Activated CD8-positive, alpha-beta T cell treated with anti-CD3 and anti-CD28 coated beads, Interleukin-2, amount 10 ng/mL, durations not matched to agents 7 days and 5 days (primary cell): ENCODE results near the gene RBM5. TPM values are rescaled to one million over a fixed set of nuclear protein-coding genes. Genes with fewer than 3 reads are reported as not detected.
A peak's percentile ranks its signal among the peaks of the same experiment; 100 is the strongest.

Experiments
- ATAC-seq: fragments of 150-1000 bp; cut with Tn5 transposase; one replicate; pipeline ENCODE4 v1.10.0; 2021; ENCODE audit warnings: moderate library complexity
- CTCF ChIA-PET: fragments of 350-600 bp; sonication (Branson Sonifier 250); formaldehyde crosslinking; loops from one replicate; lab custom pipeline; 2021; ENCODE audit warnings: antibody characterized with exemption; lab: Charles Lee
- POLR2A ChIA-PET: fragments of 350-600 bp; sonication (Branson Sonifier 250); formaldehyde crosslinking; loops from one replicate; lab custom pipeline; 2021; ENCODE audit warnings: antibody characterized with exemption; lab: Charles Lee
- DNase-seq: peaks from one replicate; pipeline ENCODE4 v3.0.0-alpha.2; 2020
- H3K27ac Mint-ChIP-seq: one replicate; pipeline ENCODE4 v1.8.0; 2021; ENCODE audit warnings: mild to moderate bottlenecking, mixed read lengths
- H3K27me3 Mint-ChIP-seq: one replicate; pipeline ENCODE4 v1.8.0; 2021; ENCODE audit warnings: low read depth, mixed read lengths
- H3K36me3 Mint-ChIP-seq: one replicate; pipeline ENCODE4 v1.8.0; 2021; ENCODE audit warnings: low read depth, mixed read lengths
- H3K4me1 Mint-ChIP-seq: one replicate; pipeline ENCODE4 v1.8.0; 2021; ENCODE audit warnings: low read depth, mixed read lengths
- H3K4me3 Mint-ChIP-seq: one replicate; pipeline ENCODE4 v1.8.0; 2021; ENCODE audit warnings: mild to moderate bottlenecking, mixed read lengths
- H3K9me3 Mint-ChIP-seq: one replicate; pipeline ENCODE4 v1.8.0; 2022; ENCODE audit warnings: mixed read lengths; ENCODE audit not compliant: insufficient read depth
- total RNA-seq, 2 experiments: library from RNA; stranded (reverse); gene quantifications; one replicate each; pipeline ENCODE4 v1.2.3, GENCODE V29; 2021

RBM5 gene
- total RNA-seq, 2 experiments from 2014 or later = 180 to 185 TPM

DNA sequence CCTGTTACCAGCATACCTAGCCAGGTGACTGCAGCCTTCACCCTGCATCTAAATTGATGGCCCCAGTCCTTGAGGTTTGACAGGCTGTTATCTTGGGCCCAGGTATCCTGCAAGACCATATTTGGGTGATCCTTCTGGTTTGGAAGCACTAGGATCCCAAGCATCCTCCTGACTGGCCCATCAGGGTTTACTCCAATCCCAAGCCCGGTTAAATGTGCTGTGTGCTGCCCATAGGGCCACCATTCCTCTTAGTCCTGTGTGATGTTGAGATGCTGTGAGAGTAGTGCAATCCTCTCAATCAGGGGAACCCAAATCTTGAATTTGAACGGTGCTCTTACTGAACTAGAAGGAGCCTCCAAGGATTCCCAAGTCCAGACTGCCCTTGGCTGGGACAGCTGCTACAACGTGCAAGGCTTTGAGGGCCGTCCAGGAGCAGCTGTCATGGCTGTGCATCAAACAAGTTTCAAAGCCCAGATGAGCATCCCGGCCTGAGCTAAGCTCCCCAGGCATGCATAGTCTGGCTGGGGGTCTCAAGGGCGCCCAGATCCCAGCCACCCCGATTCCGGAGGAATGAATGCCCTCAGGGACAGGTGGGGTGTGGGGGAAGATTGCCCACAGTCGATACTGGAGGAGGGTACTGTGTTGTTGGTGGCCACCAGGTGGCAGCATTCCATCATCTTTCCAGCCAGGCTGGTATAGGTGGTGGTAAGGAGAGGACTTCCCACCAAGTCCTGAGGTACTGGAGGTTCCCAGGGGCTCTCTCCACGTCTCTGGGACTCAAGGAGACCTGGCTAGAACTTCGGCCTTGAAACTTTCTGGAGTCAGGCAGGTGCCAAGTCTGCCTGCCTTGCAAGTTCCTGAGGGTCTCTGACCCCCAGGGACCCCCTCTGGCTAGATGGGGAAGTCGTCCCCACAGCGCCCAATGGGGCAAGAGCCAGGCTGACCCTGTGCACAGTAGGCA lies 32.6 kb downstream of the RBM5 start:
- peak; percentile 86 for ATAC-seq
- peak; percentile 81 for DNase-seq
- ChIA-PET CTCF (interaction anchor here (1.0 to 3.9 kb wide), 13 partner anchors 9 to 125 kb away, joined by 3 to 23 read pairs (median 6); partner anchors contain the start of genes GNAT1 and RBM5), POLR2A (interaction anchor here (0.7 to 1.7 kb wide), 2 partner anchors 68 to 499 kb away, joined by 3 to 4 read pairs; no protein-coding TSS in a partner anchor)
- H3K36me3 Mint-ChIP-seq = peaks cover 33% of the 10 kb centered on the region
- no peaks in the 10 kb centered on the region for H3K4me1 Mint-ChIP-seq
- H3K27me3 Mint-ChIP-seq = no peaks in the 10 kb centered on the region
- no peak overlapping the region for H3K4me3 Mint-ChIP-seq
- H3K9me3 Mint-ChIP-seq = no peaks in the 10 kb centered on the region
- no peak overlapping the region for H3K27ac Mint-ChIP-seq

DNA sequence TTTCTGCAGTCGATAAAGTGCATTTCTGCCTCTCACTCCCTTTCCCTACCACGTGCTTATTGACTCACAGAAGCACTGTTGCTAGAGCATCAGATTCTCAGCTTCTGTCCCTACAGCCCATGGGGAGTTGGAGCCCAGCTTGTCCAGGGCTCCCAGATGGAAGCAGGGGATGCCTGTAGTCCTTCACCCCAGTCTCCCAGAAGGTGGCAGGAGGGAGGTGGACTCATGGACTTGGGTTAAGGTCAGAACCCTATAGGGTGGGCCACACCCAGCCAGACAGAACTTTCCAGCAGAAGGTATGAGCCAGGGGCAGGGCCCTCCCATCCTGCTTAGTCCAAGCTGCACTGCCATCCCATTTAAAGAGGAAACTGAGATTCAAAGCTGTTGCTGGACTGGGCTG lies 33.4 kb downstream of the RBM5 start:
- Mint-ChIP-seq H3K27ac (no peak overlapping the region), H3K4me1 (no peaks in the 10 kb centered on the region)
- POLR2A ChIA-PET = no interaction called here

DNA sequence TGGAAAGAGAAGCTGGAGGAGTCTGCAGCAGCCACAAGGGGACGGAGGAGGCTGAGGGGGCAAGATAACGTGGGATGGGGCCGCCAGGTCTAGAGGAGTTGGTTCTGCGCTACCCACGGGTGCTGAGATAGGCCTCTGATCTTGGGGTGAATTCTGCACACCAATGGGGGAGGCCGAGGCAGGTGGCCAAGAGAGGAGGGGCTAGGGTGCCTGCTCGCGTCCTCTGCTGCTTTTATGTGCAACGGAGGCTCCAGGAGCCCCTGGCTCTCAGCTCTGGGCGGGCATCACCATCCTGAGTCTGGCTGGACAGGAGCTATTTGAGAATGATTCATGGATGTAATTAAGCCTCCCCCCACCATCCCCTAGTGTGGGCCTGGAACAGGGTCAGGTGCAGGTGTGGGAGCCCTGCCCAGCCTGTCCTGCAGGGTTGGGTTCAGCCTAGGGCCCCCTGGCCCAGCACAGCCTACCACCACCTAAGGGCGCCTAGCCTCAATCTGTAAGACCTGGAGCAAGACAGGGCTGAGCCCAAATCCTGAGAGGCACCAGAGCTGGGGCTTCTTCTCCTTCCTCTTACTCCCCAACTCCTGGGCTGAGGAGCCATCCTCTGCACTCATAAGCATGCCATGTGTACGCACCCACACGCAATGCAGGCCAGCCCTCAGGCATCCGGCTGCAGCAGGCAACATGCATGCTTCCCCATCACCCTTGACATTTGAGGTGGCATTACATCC lies 34.1 kb downstream of the RBM5 start:
- Mint-ChIP-seq H3K27ac (no peak overlapping the region), H3K36me3 (peaks cover 21% of the 10 kb centered on the region), H3K27me3 (no peaks in the 10 kb centered on the region), H3K4me3 (no peak overlapping the region), H3K9me3 (no peaks in the 10 kb centered on the region), H3K4me1 (no peaks in the 10 kb centered on the region)
- ChIA-PET CTCF (interaction anchor here (0.9 to 3.9 kb wide), 6 partner anchors 14 to 103 kb away, joined by 3 to 23 read pairs (median 6); no protein-coding TSS in a partner anchor), POLR2A (no interaction called here)
- DNase-seq (no peak), ATAC-seq (no peak)

More for the DNA sequence above, 33.4 kb downstream of the RBM5 start:
- Mint-ChIP-seq H3K4me3 (no peak overlapping the region), H3K9me3 (no peaks in the 10 kb centered on the region), H3K36me3 (peaks cover 26% of the 10 kb centered on the region), H3K27me3 (no peaks in the 10 kb centered on the region)
- ATAC-seq = no peak
- CTCF ChIA-PET = interaction anchor here (0.9 to 3.9 kb wide), 5 partner anchors 14 to 124 kb away, joined by 4 to 23 read pairs (median 12); no protein-coding TSS in a partner anchor
- DNase-seq = no peak

DNA sequence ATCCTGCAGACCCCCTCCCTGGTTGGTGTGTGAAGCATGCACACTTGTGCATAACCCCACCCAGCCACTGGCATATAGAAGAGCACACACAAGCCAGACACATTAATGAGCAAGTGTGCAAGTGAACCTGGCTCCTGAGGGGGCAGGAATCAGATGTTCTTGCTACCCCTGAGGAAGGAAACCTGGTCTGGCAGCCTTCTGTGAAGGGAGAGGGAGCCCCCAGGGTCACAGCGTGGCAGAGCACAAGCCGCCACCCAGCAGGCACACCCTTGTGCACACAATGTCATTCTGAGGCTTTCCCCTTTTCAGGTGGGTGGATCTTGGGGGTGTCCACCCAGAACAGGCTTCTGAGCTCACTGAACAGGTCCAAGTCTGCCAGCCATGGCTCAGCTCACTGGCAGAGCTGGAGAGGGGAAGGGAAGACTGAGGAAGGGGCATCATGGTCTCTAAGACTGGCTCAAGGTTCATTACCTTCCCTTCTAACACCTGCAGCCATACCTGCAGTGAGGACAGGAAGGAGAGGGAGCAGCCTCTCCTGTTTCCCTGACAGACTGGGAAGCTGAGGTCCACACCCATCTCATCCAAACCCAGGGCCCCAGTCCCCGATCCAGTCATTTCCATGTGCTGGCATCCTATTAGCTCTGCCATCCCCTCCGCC lies 34.8 kb downstream of the RBM5 start:
- Mint-ChIP-seq H3K4me3 (no peak overlapping the region), H3K4me1 (no peaks in the 10 kb centered on the region), H3K27ac (no peak overlapping the region), H3K36me3 (peaks cover 14% of the 10 kb centered on the region), H3K27me3 (no peaks in the 10 kb centered on the region), H3K9me3 (no peaks in the 10 kb centered on the region)
- POLR2A ChIA-PET = interaction anchor here (0.9 kb wide), 1 partner anchor 16 kb away, joined by 3 read pairs; no protein-coding TSS in a partner anchor
- no peak for ATAC-seq
- DNase-seq = no peak
- CTCF ChIA-PET = interaction anchor here (1.0 to 1.5 kb wide), 2 partner anchors 19 to 102 kb away, joined by 3 read pairs; no protein-coding TSS in a partner anchor

DNA sequence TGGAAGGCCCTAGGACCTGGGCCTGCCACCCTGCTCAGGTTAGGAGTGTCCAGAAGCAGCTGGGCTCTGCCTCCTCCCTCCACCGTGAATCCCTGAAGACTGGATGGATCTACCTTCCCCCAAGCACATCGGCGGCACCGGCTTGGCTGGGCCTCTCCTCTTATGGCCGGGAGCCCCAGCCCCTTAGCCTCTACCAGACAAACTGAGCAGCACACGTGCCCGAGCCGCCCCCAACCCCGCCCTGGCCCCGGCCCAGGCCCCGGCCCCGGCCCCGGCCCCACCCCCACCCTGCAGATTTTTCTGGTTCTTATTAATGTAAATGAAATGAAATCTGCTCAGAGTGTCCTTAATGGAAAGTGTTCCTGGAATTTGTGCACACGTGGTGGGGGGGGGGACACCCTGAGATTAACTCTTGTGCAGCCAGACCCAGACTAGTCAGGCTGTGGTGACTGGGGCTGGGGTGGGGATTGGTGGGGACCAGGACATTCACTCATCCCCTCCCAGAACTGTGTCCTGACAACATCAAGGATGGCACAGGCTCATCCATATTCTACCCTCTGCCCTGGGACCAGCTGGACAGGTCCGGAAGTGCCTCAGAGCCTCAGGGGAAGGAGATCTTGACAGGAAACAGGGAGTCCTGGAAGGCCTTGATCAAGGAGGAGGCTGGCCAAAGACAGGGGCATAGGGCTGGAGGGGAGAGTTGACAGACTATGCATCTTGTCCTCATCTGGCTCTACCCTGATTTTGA lies 35.5 kb downstream of the RBM5 start:
- ATAC-seq = no peak
- Mint-ChIP-seq H3K27ac (no peak overlapping the region), H3K4me1 (no peaks in the 10 kb centered on the region), H3K27me3 (no peaks in the 10 kb centered on the region), H3K4me3 (no peak overlapping the region), H3K36me3 (peaks cover 9% of the 10 kb centered on the region), H3K9me3 (no peaks in the 10 kb centered on the region)
- CTCF ChIA-PET = interaction anchor here (1.0 to 1.5 kb wide), 2 partner anchors 20 to 102 kb away, joined by 3 read pairs; no protein-coding TSS in a partner anchor
- POLR2A ChIA-PET = interaction anchor here (0.9 kb wide), 1 partner anchor 16 kb away, joined by 3 read pairs; no protein-coding TSS in a partner anchor
- DNase-seq = no peak

DNA sequence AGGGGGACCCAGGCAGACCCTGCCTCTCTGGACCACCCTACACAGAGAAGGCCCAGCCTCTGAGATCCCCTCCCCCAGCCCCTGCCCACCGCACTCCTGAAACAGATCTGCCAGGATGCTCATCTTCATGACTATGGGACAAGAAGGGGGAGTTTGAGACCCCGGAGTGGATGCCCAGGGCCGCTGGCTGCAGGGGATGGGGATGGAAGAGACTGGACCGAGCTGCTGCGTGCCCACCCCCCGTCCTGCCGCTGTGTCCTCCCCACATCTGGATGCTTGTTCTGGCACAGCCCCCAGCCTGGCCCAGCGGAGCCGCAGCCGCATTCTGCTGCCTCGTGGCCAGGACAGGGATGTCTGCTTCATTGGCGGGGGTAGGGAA lies 36.1 kb downstream of the RBM5 start:
- ATAC-seq (no peak), DNase-seq (no peak)
- Mint-ChIP-seq H3K36me3 (peaks cover 8% of the 10 kb centered on the region), H3K9me3 (no peaks in the 10 kb centered on the region), H3K4me1 (no peaks in the 10 kb centered on the region), H3K27me3 (no peaks in the 10 kb centered on the region), H3K4me3 (no peak overlapping the region), H3K27ac (no peak overlapping the region)
- POLR2A ChIA-PET = no interaction called here
- CTCF ChIA-PET = no interaction called here

DNA sequence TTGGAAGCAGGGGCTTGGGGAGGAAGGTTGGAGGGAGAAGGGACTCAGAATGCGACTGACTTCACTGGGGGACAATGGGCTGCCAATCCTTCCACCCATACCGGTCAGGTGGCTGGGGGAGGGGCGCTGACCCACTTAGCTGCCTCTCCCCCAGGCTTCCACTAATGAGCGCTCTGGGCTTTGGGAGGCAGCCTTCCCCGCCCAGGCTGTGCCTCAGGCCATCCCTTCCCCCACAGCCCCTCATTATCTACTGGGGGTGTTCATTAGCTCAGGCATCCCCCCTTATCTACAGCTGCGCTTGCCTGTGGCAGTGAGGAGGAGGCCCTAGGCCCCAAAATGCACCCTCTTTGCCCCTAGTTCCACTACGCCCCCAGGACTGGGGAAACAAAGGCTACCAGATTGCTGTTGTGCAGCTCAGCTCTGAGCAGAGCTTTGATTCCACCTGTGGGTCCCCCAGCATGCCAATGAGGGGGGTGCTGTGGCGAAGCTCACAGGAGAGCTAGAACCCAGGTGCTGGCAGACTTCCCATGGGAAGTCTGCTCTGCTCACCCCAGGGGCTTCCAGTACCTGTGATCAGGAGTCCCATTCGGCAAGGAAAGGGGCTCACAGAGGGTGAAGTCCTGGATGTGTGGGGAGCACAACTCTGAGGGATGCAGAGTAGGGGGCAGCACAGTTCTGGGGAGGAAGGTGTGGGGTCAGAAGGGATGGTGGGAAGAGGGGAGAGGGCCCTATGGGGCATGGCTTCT lies 37.0 kb downstream of the RBM5 start:
- H3K27ac Mint-ChIP-seq = peak overlapping the region; percentile 25
- ChIA-PET CTCF (no interaction called here), POLR2A (no interaction called here)
- no peaks in the 10 kb centered on the region for H3K9me3 Mint-ChIP-seq
- no peaks in the 10 kb centered on the region for H3K4me1 Mint-ChIP-seq
- DNase-seq (no peak), ATAC-seq (no peak)
- no peaks in the 10 kb centered on the region for H3K27me3 Mint-ChIP-seq
- H3K36me3 Mint-ChIP-seq = peaks cover 2% of the 10 kb centered on the region
- H3K4me3 Mint-ChIP-seq = no peak overlapping the region

DNA sequence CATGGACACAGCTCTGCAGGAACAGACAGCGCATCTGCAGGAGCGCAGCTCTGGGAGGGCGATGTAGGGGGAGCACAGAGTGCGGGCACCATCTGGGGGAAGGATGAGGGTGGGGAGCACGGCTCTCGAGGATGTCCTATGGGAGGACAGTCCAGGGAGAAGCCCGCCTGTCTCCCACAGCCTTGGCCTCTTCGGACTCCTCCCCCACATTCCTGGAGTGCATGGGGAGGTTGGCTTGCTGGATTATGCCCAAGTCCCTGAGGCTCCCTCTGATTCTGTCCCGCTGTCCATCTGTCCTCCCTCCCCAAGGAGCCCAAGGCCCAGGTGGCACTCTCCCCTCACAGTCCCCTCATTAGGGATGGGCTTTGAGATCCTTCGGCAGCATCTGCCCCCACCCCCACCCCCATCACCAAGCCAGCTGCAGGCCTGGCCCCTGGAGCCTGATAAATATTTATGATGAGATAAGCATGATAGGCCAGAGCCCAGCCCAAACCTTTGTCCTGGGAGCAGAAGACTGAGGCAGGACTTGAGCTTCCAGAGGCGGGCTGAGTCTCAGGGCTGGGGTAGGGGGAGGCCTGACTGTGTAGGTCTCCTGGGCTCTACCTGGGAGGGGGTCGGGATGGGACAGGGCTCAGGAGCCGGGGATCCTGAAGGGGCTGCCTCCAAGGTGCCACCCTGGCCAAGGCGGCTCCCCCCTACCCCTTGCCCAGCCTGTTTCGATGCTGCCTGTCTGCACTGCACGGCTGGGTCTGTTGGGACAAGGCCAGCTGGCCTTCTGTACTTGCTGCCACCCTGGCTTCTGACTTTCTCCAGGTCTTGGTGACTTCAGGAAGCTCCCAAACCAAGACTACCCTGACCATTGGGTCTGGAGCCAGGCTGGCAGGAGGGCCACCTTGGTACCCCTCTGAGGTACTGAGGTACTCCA lies 37.8 kb downstream of the RBM5 start:
- no peaks in the 10 kb centered on the region for H3K27me3 Mint-ChIP-seq
- H3K4me1 Mint-ChIP-seq = no peaks in the 10 kb centered on the region
- ATAC-seq = no peak
- H3K9me3 Mint-ChIP-seq = no peaks in the 10 kb centered on the region
- H3K4me3 Mint-ChIP-seq = no peak overlapping the region
- ChIA-PET POLR2A (no interaction called here), CTCF (no interaction called here)
- no peak for DNase-seq
- H3K27ac Mint-ChIP-seq = peak overlapping the region; percentile 25
- no peaks in the 10 kb centered on the region for H3K36me3 Mint-ChIP-seq

DNA sequence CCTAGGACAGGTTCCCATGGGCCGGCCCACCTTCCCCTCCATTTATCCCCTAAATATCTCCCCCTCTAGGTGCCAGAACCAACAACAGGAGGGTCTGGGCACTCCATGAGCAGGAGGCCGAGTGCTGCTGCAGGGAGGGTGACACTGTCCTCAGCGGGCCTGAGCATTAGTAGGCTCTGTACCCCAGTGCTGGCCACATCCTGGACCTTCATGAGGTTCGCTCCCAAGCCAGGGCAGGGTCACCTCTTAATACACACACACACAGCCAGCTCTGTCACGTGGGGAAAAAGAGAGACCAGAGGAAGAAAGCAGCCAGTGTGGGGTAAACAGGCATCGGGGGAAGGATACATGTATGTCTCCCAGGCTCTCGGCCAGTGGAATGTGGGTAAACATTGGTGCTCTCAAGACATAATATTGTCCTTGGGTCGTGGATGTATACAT lies 38.6 kb downstream of the RBM5 start:
- H3K27me3 Mint-ChIP-seq = no peaks in the 10 kb centered on the region
- ChIA-PET POLR2A (no interaction called here), CTCF (no interaction called here)
- ATAC-seq (no peak), DNase-seq (no peak)
- H3K4me3 Mint-ChIP-seq = no peak overlapping the region
- no peak overlapping the region for H3K27ac Mint-ChIP-seq
- no peaks in the 10 kb centered on the region for H3K36me3 Mint-ChIP-seq
- H3K4me1 Mint-ChIP-seq = no peaks in the 10 kb centered on the region
- no peaks in the 10 kb centered on the region for H3K9me3 Mint-ChIP-seq

DNA sequence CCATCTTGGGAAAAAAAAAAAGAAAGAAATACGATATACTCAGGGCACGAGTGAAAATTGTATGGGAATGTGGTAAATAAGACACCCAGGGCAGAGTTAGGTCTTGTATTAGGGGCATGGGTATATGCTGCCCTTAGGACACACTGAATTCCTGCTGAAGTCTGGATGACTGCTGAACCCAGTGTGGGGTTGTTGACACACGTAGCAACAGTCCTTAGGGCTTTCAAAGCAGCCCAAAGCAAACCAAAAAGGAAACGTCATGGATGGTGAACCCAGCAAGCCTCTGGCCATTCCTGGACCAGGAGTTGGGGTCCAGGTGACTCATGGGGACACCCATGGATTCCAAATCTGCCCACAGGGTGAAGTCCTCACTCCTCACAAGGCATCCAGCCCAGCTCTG lies 39.3 kb downstream of the RBM5 start:
- no peak for DNase-seq
- H3K9me3 Mint-ChIP-seq = no peaks in the 10 kb centered on the region
- ChIA-PET CTCF (no interaction called here), POLR2A (no interaction called here)
- ATAC-seq = no peak
- no peaks in the 10 kb centered on the region for H3K27me3 Mint-ChIP-seq
- H3K36me3 Mint-ChIP-seq = no peaks in the 10 kb centered on the region
- no peaks in the 10 kb centered on the region for H3K4me1 Mint-ChIP-seq
- no peak overlapping the region for H3K27ac Mint-ChIP-seq
- no peak overlapping the region for H3K4me3 Mint-ChIP-seq
